GM12878 (cell line): Measurements from ENCODE around the gene SHROOM3. TPM values are rescaled to one million over a fixed set of nuclear protein-coding genes. Genes with fewer than 3 reads are reported as not detected.

Experiments
- ATAC-seq: fragments of 200-7000 bp; cut with Tn5 transposase; 3 replicates; pipeline ENCODE4 v1.9.1; 2020; ENCODE audit warnings: mild to moderate bottlenecking, moderate library complexity
- BruUV-seq: library from RNA; stranded (reverse); fragments of 400-500 nt; replicated peaks from 2 replicates; lab custom pipeline; 2021; lab: Mats Ljungman, UMichigan
- CTCF ChIA-PET: fragments of 300-600 bp; sonication (Branson Sonifier 250); formaldehyde crosslinking; extraction: SDS; loops from one replicate; lab custom pipeline; 2021; ENCODE audit warnings: inconsistent platforms; lab: Yijun Ruan, JAX
- POLR2A ChIA-PET: fragments of 350-600 bp; formaldehyde crosslinking; extraction: SDS; loops from one replicate; lab custom pipeline; 2021; ENCODE audit warnings: inconsistent platforms; lab: Charles Lee
- RAD21 ChIA-PET: fragments of 300-600 bp; sonication (Branson Sonifier 250); formaldehyde crosslinking; loops from one replicate; lab custom pipeline; 2023; ENCODE audit warnings: antibody characterized with exemption; ENCODE audit not compliant: unreplicated experiment; lab: Charles Lee
- SMC1A ChIA-PET: fragments of 300-600 bp; sonication (Branson Sonifier 250); formaldehyde crosslinking; loops from one replicate; lab custom pipeline; 2023; ENCODE audit not compliant: unreplicated experiment, uncharacterized antibody; lab: Charles Lee
- DNase-seq: peaks from one replicate; pipeline ENCODE4 v3.0.0-alpha.2; 2011; ENCODE audit warnings: low read depth, low spot score
- FAIRE-seq: peaks from 3 replicates; lab custom pipeline; 2011; peaks lifted over from hg19 to GRCh38; lab: Jason Lieb, UNC
- H2AFZ ChIP-seq: 2 replicates; pipeline ENCODE4 v1.6.0; 2011; ENCODE audit warnings: low read depth, low read length, control low read depth; ENCODE audit not compliant: control insufficient read depth
- H3K27ac ChIP-seq: 2 replicates; pipeline ENCODE4 v1.5.1; 2011; ENCODE audit warnings: control low read depth; ENCODE audit not compliant: control insufficient read depth, insufficient read depth
- H3K27me3 ChIP-seq, 2 experiments: replicated peaks in 1 of 2; 2 replicates each; pipeline versions ENCODE4 v1.6.0 to v1.6.1; 2011; ENCODE audit warnings: low read length in 1 of 2; ENCODE audit not compliant: control insufficient read depth in 2 of 2, insufficient read depth in 2 of 2
- H3K36me3 ChIP-seq, 2 experiments: 2 replicates each; pipeline ENCODE4 v1.5.1; 2011; ENCODE audit warnings: low read length in 1 of 2; ENCODE audit not compliant: control insufficient read depth in 2 of 2, insufficient read depth in 2 of 2
- H3K4me1 ChIP-seq: 2 replicates; pipeline ENCODE4 v1.6.1; 2011; ENCODE audit warnings: mild to moderate bottlenecking, low read length, moderate library complexity, mixed read lengths; ENCODE audit not compliant: control insufficient read depth, insufficient read depth
- H3K4me2 ChIP-seq: 2 replicates; pipeline ENCODE4 v1.6.0; 2011; ENCODE audit warnings: control low read depth; ENCODE audit not compliant: control insufficient read depth, insufficient read depth
- H3K4me3 ChIP-seq: fragments of 200-600 bp; sonication (generic); 2 replicates; pipeline ENCODE4 v1.5.1; 2016
- H3K79me2 ChIP-seq: 2 replicates; pipeline ENCODE4 v1.6.0; 2011; ENCODE audit warnings: low read length; ENCODE audit not compliant: control insufficient read depth, insufficient read depth
- H3K9ac ChIP-seq: 2 replicates; pipeline ENCODE4 v1.8.0; 2011; ENCODE audit warnings: low read length, control low read depth, mixed read lengths; ENCODE audit not compliant: control insufficient read depth, insufficient read depth
- H3K9me3 ChIP-seq: replicated peaks from 3 replicates; pipeline ENCODE4 v1.5.1; 2011; ENCODE audit warnings: mild to moderate bottlenecking, low read length; ENCODE audit not compliant: control insufficient read depth, insufficient read depth
- H4K20me1 ChIP-seq: 2 replicates; pipeline ENCODE4 v1.6.0; 2011; ENCODE audit not compliant: control insufficient read depth, insufficient read depth
- ASH2L ChIP-seq: fragments of 300-600, 200-600 bp; sonication (generic); IDR thresholded peaks from 2 replicates; pipeline ENCODE4 v1.6.1; 2017; ENCODE audit warnings: low read depth, mild to moderate bottlenecking, borderline replicate concordance
- IRF5 ChIP-seq: fragments of 450-650 bp; IDR thresholded peaks from 2 replicates; pipeline ENCODE4 v1.6.1; 2017; ENCODE audit warnings: borderline replicate concordance
- MTA2 ChIP-seq: fragments of 450-650 bp; IDR thresholded peaks from 2 replicates; pipeline ENCODE4 v1.6.1; 2016; ENCODE audit warnings: low read depth, mild to moderate bottlenecking, moderate library complexity
- MXI1 ChIP-seq: fragments of 150-350 bp; IDR thresholded peaks from 2 replicates; pipeline ENCODE4 v1.6.1; 2011; ENCODE audit warnings: low read depth, mild to moderate bottlenecking, inconsistent platforms, low read length, improper control_type of control experiment
- NFIC ChIP-seq: IDR thresholded peaks from 2 replicates; pipeline ENCODE4 v1.6.1; 2012; ENCODE audit warnings: low read depth, mild to moderate bottlenecking, inconsistent platforms, low read length, moderate library complexity
- NKRF ChIP-seq: fragments of 450-650 bp; conservative IDR thresholded peaks from 2 replicates; pipeline ENCODE4 v1.6.1; 2017; ENCODE audit warnings: mild to moderate bottlenecking, moderate library complexity
- NRF1 ChIP-seq: conservative IDR thresholded peaks from 2 replicates; pipeline ENCODE4 v1.6.1; 2011; ENCODE audit warnings: mild to moderate bottlenecking, low read depth, low read length, improper control_type of control experiment
- POLR2AphosphoS5 ChIP-seq: IDR thresholded peaks from 2 replicates; pipeline ENCODE4 v1.6.1; 2011; ENCODE audit warnings: mild to moderate bottlenecking, low read length, inconsistent platforms
- RBBP5 ChIP-seq: fragments of 200-600 bp; sonication (generic); conservative IDR thresholded peaks from 2 replicates; pipeline ENCODE4 v1.6.1; 2016
- RELB ChIP-seq: fragments of 450-650 bp; IDR thresholded peaks from 2 replicates; pipeline ENCODE4 v1.6.1; 2017; ENCODE audit warnings: low read depth, mild to moderate bottlenecking, moderate library complexity
- SMARCA5 ChIP-seq: fragments of 450-650 bp; IDR thresholded peaks from 2 replicates; pipeline ENCODE4 v1.6.1; 2017; ENCODE audit warnings: mild to moderate bottlenecking
- USF1 ChIP-seq: IDR thresholded peaks from 2 replicates; pipeline ENCODE4 v1.6.1; 2011; ENCODE audit warnings: borderline replicate concordance, low read depth, mild to moderate bottlenecking, moderate library complexity, mixed read lengths, low read length; ENCODE audit not compliant: insufficient read depth; ENCODE audit errors: extremely low read length
- YY1 ChIP-seq: IDR thresholded peaks from 2 replicates; pipeline ENCODE4 v1.6.1; 2011; ENCODE audit warnings: low read depth, mild to moderate bottlenecking, low read length
- ZBTB11 ChIP-seq: fragments of 450-650 bp; formaldehyde crosslinking; IDR thresholded peaks from 2 replicates; pipeline ENCODE4 v1.5.0; 2022; ENCODE audit warnings: mild to moderate bottlenecking, missing genetic modification characterization
- WGBS: methylation state at CpG from one replicate; pipeline ENCODE4 v1.1.6; 2016; ENCODE audit warnings: low lambda C conversion rate; ENCODE audit not compliant: insufficient replicate concordance, insufficient coverage; ENCODE audit errors: missing lambda C conversion rate; 5-methylcytosine and 5-hydroxymethylcytosine counted together
- in situ Hi-C: fragments of 300-500 bp; cut with MboI; formaldehyde crosslinking; loops from 9 replicates; pipeline ENCODE4 v1.14.3; 2018; ENCODE audit warnings: mixed read lengths
- intact Hi-C: fragments of 100-400 bp; cut with micrococcal nuclease; formaldehyde crosslinking; loops from one replicate; pipeline ENCODE4 v1.14.2; 2022; ENCODE audit not compliant: unreplicated experiment
- polyA plus RNA-seq, 11 experiments: library from polyadenylated mRNA; depleted of rRNA in 4 of 11; unstranded in 6 of 11; stranded (reverse) in 5 of 11; fragments of >200 nt; fragmentation: Nextera tagmentation in 4 of 11; fragmentation: Illumina TruSeq in 1 of 11; extraction: Ambion mirVana in 4 of 11; extraction: Trizol in 1 of 11; gene quantifications; 1 replicate in 1 of 11; 2 replicates in 10 of 11; pipeline versions ENCODE4 v1.2.1 to v1.2.3, GENCODE V29; 2011 to 2016; ENCODE audit warnings: inconsistent platforms in 2 of 11, missing spikeins in 2 of 11, low read depth in 1 of 11
- total RNA-seq, 4 experiments: library from RNA; depleted of rRNA in 3 of 4; stranded (reverse); fragments of >200 nt in 3 of 4; fragmentation: Illumina TruSeq in 1 of 4; extraction: Trizol in 1 of 4; gene quantifications; 2 replicates each; pipeline versions ENCODE4 v1.2.1 to v1.2.3, GENCODE V29; 2013 to 2021

SHROOM3 gene
- total and polyA plus RNA-seq, 10 of the 15 experiments (the other 5 are each of a cell fraction or from before 2014, with no cell fraction given): under 0.01 to 0.29 (median 0.08) TPM; not detected in 1

- no peak for TF ChIP-seq NKRF
- no peak for TF ChIP-seq YY1
- TF ChIP-seq NFIC: no peak
- no peak for TF ChIP-seq POLR2AphosphoS5
Observed at GRCh38 chr4:76753814-76754213, 318.8 kb downstream of the SHROOM3 start (continued).

- 67% methylated on average over 10 of the region's 10 CpGs for WGBS
- Histone ChIP-seq H3K36me3 (no peaks in the 10 kb centered on the region), H4K20me1 (no peaks in the 10 kb centered on the region), H3K27ac (no peak overlapping the region), H3K9ac (no peak overlapping the region), H3K4me3 (no peak overlapping the region), H3K27me3 (peaks cover 0 to 3% of the 10 kb centered on the region in 2 experiments; a peak in 2 of 4 replicates), H3K4me2 (no peak overlapping the region), H3K9me3 (no peaks in the 10 kb centered on the region; the same call in 2 of the 3 replicates), H3K79me2 (no peaks in the 10 kb centered on the region), H2AFZ (no peak overlapping the region), H3K4me1 (peaks cover 9% of the 10 kb centered on the region)
- DNase-seq (no peak), FAIRE-seq (no peak), ATAC-seq (no peak)
- BruUV-seq: no TSS peak
- POLR2A ChIA-PET: no interaction called here
- intact Hi-C loops: no loop called here
- SMC1A ChIA-PET: interaction anchor here (1.1 kb wide), 1 partner anchor 323 kb away, joined by 3 read pairs; no protein-coding TSS in a partner anchor
- RAD21 ChIA-PET: no interaction called here
- CTCF ChIA-PET: no interaction called here
- in situ Hi-C loops: loop anchor here (5.0 kb wide), 2 partner anchors 242 to 322 kb away; no protein-coding TSS in a partner anchor
- TF ChIP-seq ZBTB11 (no peak), MTA2 (no peak), SMARCA5 (no peak), MXI1 (no peak), USF1 (no peak), ASH2L (no peak), RBBP5 (no peak), IRF5 (no peak), NRF1 (no peak), RELB (no peak)
Observed at GRCh38 chr4:76754439-76754838, 319.4 kb downstream of the SHROOM3 start.
